ENCODE results near the gene EZH1.
A peak's percentile ranks its signal among the peaks of the same experiment; 100 is the strongest.
"Not testable (repeated sequence)": the region's sequence is repeated elsewhere in the genome, so short reads cannot be mapped to it uniquely, and the experiment has no call there.

The EZH1 gene

GRCh38 chr17:42669977-42670788, 74.7 kb downstream of the EZH1 start:
- no peak for DNase-seq (ENCODE audit: low spot score)

GRCh38 chr17:42669705-42669976, 75.2 kb downstream of the EZH1 start:
- no peak for DNase-seq (ENCODE audit: low spot score)

GRCh38 chr17:42667088-42667951, 77.5 kb downstream of the EZH1 start:
- DNase-seq (ENCODE audit: low spot score), result peak; percentile 96

GRCh38 chr17:42666126-42666525, 78.7 kb downstream of the EZH1 start:
- not testable (repeated sequence) for DNase-seq (ENCODE audit: low spot score)

GRCh38 chr17:42665581-42666001, 79.2 kb downstream of the EZH1 start:
- DNase-seq (ENCODE audit: low spot score), result no peak

GRCh38 chr17:42660692-42661345, 84.0 kb downstream of the EZH1 start:
- peak; percentile 79 for DNase-seq (ENCODE audit: low spot score)

- not testable (repeated sequence) for DNase-seq (ENCODE audit: low spot score)
Observed at GRCh38 chr17:42659932-42660274, 84.9 kb downstream of the EZH1 start.

- peak; percentile 98 for DNase-seq (ENCODE audit: low spot score)
Observed at GRCh38 chr17:42659079-42659931, 85.5 kb downstream of the EZH1 start, which contains the start of gene TUBG2. Gene TUBG2 (plus strand): TSS chr17:42659284. CDS start chr17:42659504, 220 bp downstream.

- no peak for DNase-seq (ENCODE audit: low spot score)
Observed at GRCh38 chr17:42657824-42658588, 86.8 kb downstream of the EZH1 start.

- DNase-seq (ENCODE audit: low spot score), result peak; percentile 27
Observed at GRCh38 chr17:42655528-42655927, 89.3 kb downstream of the EZH1 start.

- peak; percentile 80 for DNase-seq (ENCODE audit: low spot score)
Observed at GRCh38 chr17:42653179-42654124, 91.4 kb downstream of the EZH1 start.

GRCh38 chr17:42651392-42651791, 93.4 kb downstream of the EZH1 start:
- no peak for DNase-seq (ENCODE audit: low spot score)
